ENCODE data around the gene ALOX15B. TPM values are rescaled to one million over a fixed set of nuclear protein-coding genes. Genes with fewer than 3 reads are reported as not detected.

Gene ALOX15B
- total and polyA plus RNA-seq, 5 donors from 2014 or later, result not detected

GRCh38 chr17:8001976-8002720 is 36.7 kb upstream of the ALOX15B start, which contains the start of gene GUCY2D:
GUCY2D (plus strand) TSS chr17:8002615; CDS start chr17:8003048, 433 bp downstream.
- Histone ChIP-seq H3K9me3 (ENCODE audit: control insufficient read depth in 2 of 2, low read length in 2 of 2) (no peaks in the 10 kb centered on the region), H3K36me3 (ENCODE audit: control insufficient read depth, insufficient read depth, low read length) (no peaks in the 10 kb centered on the region), H3K4me3 (ENCODE audit: low read depth, low read length) (peak within 1 kb of the TSS; percentile 10), H3K27me3 (ENCODE audit: control insufficient read depth, insufficient read depth, low read length) (peaks cover 15% of the 10 kb centered on the region), H3K27ac (ENCODE audit: insufficient read depth, low read length, poor library complexity, severe bottlenecking) (no peak within 1 kb of the TSS), H3K4me1 (ENCODE audit: control insufficient read depth, insufficient read depth, low read length, poor library complexity, severe bottlenecking) (peaks cover 7% of the 10 kb centered on the region)
- Mint-ChIP-seq H3K9me3 (peaks cover 0 to 2% (median 0%) of the 10 kb centered on the region in 7 donors), H3K4me1 (peaks cover 0 to 9% (median 6%) of the 10 kb centered on the region in 4 donors), H3K27me3 (peaks cover 61% of the 10 kb centered on the region), H3K4me3 (peak within 1 kb of the TSS in 2 of 4 donors; percentile 60 to 80), H3K36me3 (no peaks in the 10 kb centered on the region), H3K27ac (no peak within 1 kb of the TSS)
- DNase-seq (no peak), ATAC-seq (ENCODE audit: low read depth in 2 of 2) (no peak)

- Histone ChIP-seq H3K4me1 (ENCODE audit: control insufficient read depth, insufficient read depth, low read length, poor library complexity, severe bottlenecking) (peaks cover 7% of the 10 kb centered on the region), H3K4me3 (ENCODE audit: low read depth, low read length) (no peak overlapping the region), H3K27me3 (ENCODE audit: control insufficient read depth, insufficient read depth, low read length) (peaks cover 15% of the 10 kb centered on the region), H3K27ac (ENCODE audit: insufficient read depth, low read length, poor library complexity, severe bottlenecking) (no peak overlapping the region), H3K36me3 (ENCODE audit: control insufficient read depth, insufficient read depth, low read length) (no peaks in the 10 kb centered on the region), H3K9me3 (ENCODE audit: control insufficient read depth in 2 of 2, low read length in 2 of 2) (no peaks in the 10 kb centered on the region)
- DNase-seq (no peak), ATAC-seq (ENCODE audit: low read depth in 2 of 2) (no peak)
- H3K9me3 Mint-ChIP-seq, result peaks cover 0 to 2% (median 0%) of the 10 kb centered on the region in 7 donors
- peaks cover 0 to 7% (median 6%) of the 10 kb centered on the region in 4 donors for H3K4me1 Mint-ChIP-seq
- no peak overlapping the region for H3K27ac Mint-ChIP-seq
- no peak overlapping the region for H3K4me3 Mint-ChIP-seq
- H3K27me3 Mint-ChIP-seq, result peaks cover 56% of the 10 kb centered on the region
- no peaks in the 10 kb centered on the region for H3K36me3 Mint-ChIP-seq
Observed at GRCh38 chr17:8002721-8003593, 35.9 kb upstream of the ALOX15B start.

GRCh38 chr17:8003594-8004181 is 35.2 kb upstream of the ALOX15B start:
- Mint-ChIP-seq H3K27me3 (peaks cover 53% of the 10 kb centered on the region), H3K9me3 (peaks cover 0 to 2% (median 0%) of the 10 kb centered on the region in 7 donors), H3K27ac (no peak overlapping the region), H3K4me3 (peak overlapping the region in 1 of 4 donors; percentile 7), H3K4me1 (peaks cover 0 to 7% (median 6%) of the 10 kb centered on the region in 4 donors), H3K36me3 (no peaks in the 10 kb centered on the region)
- H3K27me3 ChIP-seq (ENCODE audit: control insufficient read depth, insufficient read depth, low read length), result peaks cover 15% of the 10 kb centered on the region
- DNase-seq (no peak), ATAC-seq (ENCODE audit: low read depth in 2 of 2) (no peak)
- peaks cover 7% of the 10 kb centered on the region for H3K4me1 ChIP-seq (ENCODE audit: control insufficient read depth, insufficient read depth, low read length, poor library complexity, severe bottlenecking)
- H3K4me3 ChIP-seq (ENCODE audit: low read depth, low read length), result no peak overlapping the region
- no peaks in the 10 kb centered on the region for H3K9me3 ChIP-seq (ENCODE audit: control insufficient read depth in 2 of 2, low read length in 2 of 2)
- H3K36me3 ChIP-seq (ENCODE audit: control insufficient read depth, insufficient read depth, low read length), result no peaks in the 10 kb centered on the region
- H3K27ac ChIP-seq (ENCODE audit: insufficient read depth, low read length, poor library complexity, severe bottlenecking), result no peak overlapping the region

- Histone ChIP-seq H3K27ac (ENCODE audit: insufficient read depth, low read length, poor library complexity, severe bottlenecking) (no peak overlapping the region), H3K36me3 (ENCODE audit: control insufficient read depth, insufficient read depth, low read length) (no peaks in the 10 kb centered on the region), H3K4me3 (ENCODE audit: low read depth, low read length) (no peak overlapping the region), H3K9me3 (ENCODE audit: control insufficient read depth in 2 of 2, low read length in 2 of 2) (no peaks in the 10 kb centered on the region), H3K27me3 (ENCODE audit: control insufficient read depth, insufficient read depth, low read length) (peaks cover 15% of the 10 kb centered on the region), H3K4me1 (ENCODE audit: control insufficient read depth, insufficient read depth, low read length, poor library complexity, severe bottlenecking) (peaks cover 7% of the 10 kb centered on the region)
- Mint-ChIP-seq H3K4me3 (no peak overlapping the region), H3K4me1 (peaks cover 0 to 7% (median 6%) of the 10 kb centered on the region in 4 donors), H3K36me3 (no peaks in the 10 kb centered on the region), H3K9me3 (peaks cover 0 to 2% (median 0%) of the 10 kb centered on the region in 7 donors), H3K27ac (no peak overlapping the region), H3K27me3 (peaks cover 50% of the 10 kb centered on the region)
- no peak for ATAC-seq (ENCODE audit: low read depth in 2 of 2)
- DNase-seq, result no peak
Observed at GRCh38 chr17:8004899-8005298, 34.0 kb upstream of the ALOX15B start.

- no peaks in the 10 kb centered on the region for H3K36me3 Mint-ChIP-seq
- peaks cover 15% of the 10 kb centered on the region for H3K27me3 ChIP-seq (ENCODE audit: control insufficient read depth, insufficient read depth, low read length)
- H3K4me1 Mint-ChIP-seq, result peaks cover 0 to 7% (median 6%) of the 10 kb centered on the region in 4 donors
- no peak overlapping the region for H3K27ac Mint-ChIP-seq
- peaks cover 7% of the 10 kb centered on the region for H3K4me1 ChIP-seq (ENCODE audit: control insufficient read depth, insufficient read depth, low read length, poor library complexity, severe bottlenecking)
- DNase-seq (no peak), ATAC-seq (ENCODE audit: low read depth in 2 of 2) (no peak)
- H3K4me3 ChIP-seq (ENCODE audit: low read depth, low read length), result no peak overlapping the region
- H3K4me3 Mint-ChIP-seq, result no peak overlapping the region
- no peak overlapping the region for H3K27ac ChIP-seq (ENCODE audit: insufficient read depth, low read length, poor library complexity, severe bottlenecking)
- H3K9me3 ChIP-seq (ENCODE audit: control insufficient read depth in 2 of 2, low read length in 2 of 2), result no peaks in the 10 kb centered on the region
- H3K27me3 Mint-ChIP-seq, result peaks cover 46% of the 10 kb centered on the region
- no peaks in the 10 kb centered on the region for H3K36me3 ChIP-seq (ENCODE audit: control insufficient read depth, insufficient read depth, low read length)
- peaks cover 0 to 2% (median 0%) of the 10 kb centered on the region in 7 donors for H3K9me3 Mint-ChIP-seq
Observed at GRCh38 chr17:8005357-8005756, 33.5 kb upstream of the ALOX15B start.

GRCh38 chr17:8005967-8006730 is 32.7 kb upstream of the ALOX15B start:
- ATAC-seq (ENCODE audit: low read depth in 2 of 2) (no peak), DNase-seq (peak in 1 of 3 donors; percentile 25)
- Mint-ChIP-seq H3K27me3 (peaks cover 38% of the 10 kb centered on the region), H3K9me3 (peaks cover 0 to 2% (median 0%) of the 10 kb centered on the region in 7 donors), H3K27ac (no peak overlapping the region), H3K4me3 (no peak overlapping the region), H3K4me1 (peaks cover 0 to 7% (median 6%) of the 10 kb centered on the region in 4 donors), H3K36me3 (no peaks in the 10 kb centered on the region)
- Histone ChIP-seq H3K36me3 (ENCODE audit: control insufficient read depth, insufficient read depth, low read length) (no peaks in the 10 kb centered on the region), H3K4me3 (ENCODE audit: low read depth, low read length) (no peak overlapping the region), H3K4me1 (ENCODE audit: control insufficient read depth, insufficient read depth, low read length, poor library complexity, severe bottlenecking) (peaks cover 7% of the 10 kb centered on the region), H3K27ac (ENCODE audit: insufficient read depth, low read length, poor library complexity, severe bottlenecking) (no peak overlapping the region), H3K9me3 (ENCODE audit: control insufficient read depth in 2 of 2, low read length in 2 of 2) (no peaks in the 10 kb centered on the region), H3K27me3 (ENCODE audit: control insufficient read depth, insufficient read depth, low read length) (peaks cover 12% of the 10 kb centered on the region)
